ENCODE data around the gene PDE6G. TPM values are rescaled to one million over a fixed set of nuclear protein-coding genes. Genes with fewer than 3 reads are reported as not detected.
A peak's percentile ranks its signal among the peaks of the same experiment; 100 is the strongest.
"Not testable (repeated sequence)": the region's sequence is repeated elsewhere in the genome, so short reads cannot be mapped to it uniquely, and the experiment has no call there.

PDE6G gene
- total RNA-seq, 1 experiment from 2014 or later = 0.85 TPM

DNA sequence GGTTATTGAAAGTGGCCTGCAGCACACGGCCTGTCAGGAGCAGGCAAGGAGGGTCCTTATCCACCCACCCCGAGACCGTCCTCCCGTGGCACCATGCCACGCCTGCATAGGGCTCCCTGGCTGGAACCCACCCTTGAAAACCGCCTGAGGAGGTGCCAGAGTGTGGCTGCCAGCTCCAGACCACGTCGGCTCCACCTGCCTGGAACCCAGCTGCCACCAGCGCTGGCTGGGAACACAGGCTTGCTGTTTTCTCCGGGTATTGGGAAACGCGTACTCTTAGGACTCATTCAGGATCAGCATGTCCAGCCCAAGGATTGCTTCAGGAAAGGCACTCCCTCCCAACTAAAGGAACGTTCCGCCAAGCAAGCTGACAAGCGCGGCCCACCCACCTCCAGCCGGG lies 20.6 kb upstream of the PDE6G start:
- Histone ChIP-seq H3K36me3 (ENCODE audit: control insufficient read depth, insufficient read depth, low read length) (peaks cover 4% of the 10 kb centered on the region), H3K4me1 (ENCODE audit: control insufficient read depth, insufficient read depth, low read length) (peaks cover 10% of the 10 kb centered on the region), H3K4me3 (ENCODE audit: low read depth in 2 of 2, low read length in 2 of 2) (no peak overlapping the region), H3K27me3 (ENCODE audit: control insufficient read depth, insufficient read depth, low read length) (no peaks in the 10 kb centered on the region), H3K9me3 (ENCODE audit: control insufficient read depth, insufficient read depth, low read depth, low read length) (no peaks in the 10 kb centered on the region), H3K27ac (ENCODE audit: low read length) (no peak overlapping the region)
- ChIA-PET POLR2A (no interaction called here), CTCF (no interaction called here)
- intact Hi-C loops (cut with micrococcal nuclease; ENCODE audit: unreplicated experiment) = no loop called here
- DNase-seq (ENCODE audit: low read depth, low spot score) (no peak), ATAC-seq (peak; percentile 19; the same call in 1 of the 2 replicates)
- TF ChIP-seq TCF7L2 (IDR thresholded peaks at IDR 0.05; ENCODE audit: low read depth, low read length) (no peak), SIN3A (IDR thresholded peaks at IDR 0.05; ENCODE audit: borderline replicate concordance, insufficient read depth, low read depth, low read length) (no peak)
- in situ Hi-C loops (cut with HindIII; ENCODE audit: low pct_unique_long_range_greater_than_20kb, low sequenced_read_pairs) = no loop called here
- no TSS peak for BruUV-seq (replicated peaks)

DNA sequence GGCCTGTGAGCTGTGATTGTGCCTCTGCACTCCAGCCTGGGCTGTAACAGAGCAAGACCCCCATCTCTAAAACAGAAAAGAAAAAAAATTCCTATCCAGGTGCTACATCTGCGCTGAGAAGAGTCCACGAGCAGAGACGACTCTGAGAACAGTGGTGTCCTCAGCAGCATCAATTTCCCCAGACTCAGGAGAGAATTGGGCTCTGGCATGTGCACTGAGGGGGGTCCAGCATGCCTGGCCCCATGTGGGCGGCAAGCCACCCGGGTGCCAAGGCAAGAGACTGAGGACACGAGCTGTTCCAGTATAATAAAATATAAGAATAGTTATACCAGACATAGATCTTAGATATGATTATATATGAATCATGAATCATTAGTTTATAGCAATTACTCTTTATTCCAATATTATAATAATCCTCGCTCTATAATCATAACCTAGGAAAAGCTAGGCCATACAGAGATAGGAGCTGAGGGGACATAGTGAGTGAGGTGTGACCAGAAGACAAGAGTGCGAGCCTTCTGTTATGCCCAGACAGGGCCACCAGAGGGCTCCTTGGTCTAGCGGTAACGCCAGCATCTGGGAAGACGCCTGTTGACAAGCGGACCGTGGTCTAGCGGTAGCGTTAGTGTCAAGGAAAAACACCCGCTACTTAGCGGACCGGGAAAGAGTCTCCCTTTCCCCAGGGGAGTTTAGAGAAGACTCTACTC lies 19.3 kb upstream of the PDE6G start:
- intact Hi-C loops (cut with micrococcal nuclease; ENCODE audit: unreplicated experiment); H3K27me3 ChIP-seq (ENCODE audit: control insufficient read depth, insufficient read depth, low read length); in situ Hi-C loops (cut with HindIII; ENCODE audit: low pct_unique_long_range_greater_than_20kb, low sequenced_read_pairs); H3K36me3 ChIP-seq (ENCODE audit: control insufficient read depth, insufficient read depth, low read length); H3K4me1 ChIP-seq (ENCODE audit: control insufficient read depth, insufficient read depth, low read length); H3K9me3 ChIP-seq (ENCODE audit: control insufficient read depth, insufficient read depth, low read depth, low read length); H3K27ac ChIP-seq (ENCODE audit: low read length); DNase-seq (ENCODE audit: low read depth, low spot score); H3K4me3 ChIP-seq (ENCODE audit: low read depth in 2 of 2, low read length in 2 of 2); BruUV-seq (replicated peaks): not testable (repeated sequence)
- CTCF ChIA-PET = interaction anchor here (0.6 to 1.1 kb wide), 3 partner anchors 8 to 155 kb away, joined by 3 to 5 read pairs (median 3); partner anchors contain the start of genes ARL16 and HGS
- POLR2A ChIA-PET = interaction anchor here (1.2 kb wide), 1 partner anchor 20 kb away, joined by 3 read pairs; no protein-coding TSS in a partner anchor
- peak; percentile 14 for ATAC-seq

DNA sequence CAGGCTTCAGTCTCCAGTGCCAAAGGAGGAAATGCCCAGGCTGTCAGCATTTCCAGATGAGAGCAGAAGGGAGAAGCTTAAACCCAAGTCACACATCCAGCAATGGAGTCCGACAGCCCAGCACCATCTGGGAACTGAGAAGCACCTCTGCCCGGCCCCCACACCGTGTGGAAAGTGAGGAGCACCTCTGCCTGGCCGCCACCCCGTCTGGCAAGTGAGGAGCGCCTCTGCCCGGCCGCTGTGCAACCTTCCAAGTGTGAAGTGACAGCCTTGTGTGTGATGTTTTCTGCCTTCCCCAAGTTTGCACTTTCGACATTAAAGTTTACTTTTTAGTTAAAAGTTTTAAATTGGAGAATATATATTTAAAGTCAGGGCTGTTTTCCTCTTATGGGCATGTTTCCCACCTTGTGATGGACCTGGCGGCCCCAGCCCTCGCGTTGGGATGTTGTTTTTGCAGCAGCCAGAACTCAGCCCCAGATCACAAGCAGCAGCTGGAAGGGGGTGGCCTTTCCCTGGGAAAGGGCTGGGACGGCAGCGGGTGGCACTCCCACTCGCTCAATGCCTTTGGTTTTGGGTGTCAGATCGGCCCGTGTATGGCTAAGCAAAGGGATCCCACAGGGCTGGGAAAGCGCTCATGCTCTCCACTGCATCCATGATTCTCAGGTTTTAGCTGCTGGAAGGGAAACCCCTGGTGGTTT lies 17.4 kb upstream of the PDE6G start:
- ChIA-PET CTCF (no interaction called here), POLR2A (no interaction called here)
- Histone ChIP-seq H3K27ac (ENCODE audit: low read length) (no peak overlapping the region), H3K9me3 (ENCODE audit: control insufficient read depth, insufficient read depth, low read depth, low read length) (no peaks in the 10 kb centered on the region), H3K27me3 (ENCODE audit: control insufficient read depth, insufficient read depth, low read length) (no peaks in the 10 kb centered on the region), H3K4me1 (ENCODE audit: control insufficient read depth, insufficient read depth, low read length) (peaks cover 4% of the 10 kb centered on the region; the same call in 1 of the 2 replicates), H3K36me3 (ENCODE audit: control insufficient read depth, insufficient read depth, low read length) (peaks cover 4% of the 10 kb centered on the region), H3K4me3 (ENCODE audit: low read depth in 2 of 2, low read length in 2 of 2) (no peak overlapping the region)
- BruUV-seq (replicated peaks) = no TSS peak
- intact Hi-C loops (cut with micrococcal nuclease; ENCODE audit: unreplicated experiment) (no loop called here), in situ Hi-C loops (cut with HindIII; ENCODE audit: low pct_unique_long_range_greater_than_20kb, low sequenced_read_pairs) (no loop called here)
- ATAC-seq (no peak), DNase-seq (ENCODE audit: low read depth, low spot score) (no peak)
- TF ChIP-seq POLR2AphosphoS5 (IDR thresholded peaks at IDR 0.05; ENCODE audit: low read depth, low read length) = 0 out of 2 replicates have a peak, but pooled peaks have one; percentile 39
- TF ChIP-seq, protein P1, sequence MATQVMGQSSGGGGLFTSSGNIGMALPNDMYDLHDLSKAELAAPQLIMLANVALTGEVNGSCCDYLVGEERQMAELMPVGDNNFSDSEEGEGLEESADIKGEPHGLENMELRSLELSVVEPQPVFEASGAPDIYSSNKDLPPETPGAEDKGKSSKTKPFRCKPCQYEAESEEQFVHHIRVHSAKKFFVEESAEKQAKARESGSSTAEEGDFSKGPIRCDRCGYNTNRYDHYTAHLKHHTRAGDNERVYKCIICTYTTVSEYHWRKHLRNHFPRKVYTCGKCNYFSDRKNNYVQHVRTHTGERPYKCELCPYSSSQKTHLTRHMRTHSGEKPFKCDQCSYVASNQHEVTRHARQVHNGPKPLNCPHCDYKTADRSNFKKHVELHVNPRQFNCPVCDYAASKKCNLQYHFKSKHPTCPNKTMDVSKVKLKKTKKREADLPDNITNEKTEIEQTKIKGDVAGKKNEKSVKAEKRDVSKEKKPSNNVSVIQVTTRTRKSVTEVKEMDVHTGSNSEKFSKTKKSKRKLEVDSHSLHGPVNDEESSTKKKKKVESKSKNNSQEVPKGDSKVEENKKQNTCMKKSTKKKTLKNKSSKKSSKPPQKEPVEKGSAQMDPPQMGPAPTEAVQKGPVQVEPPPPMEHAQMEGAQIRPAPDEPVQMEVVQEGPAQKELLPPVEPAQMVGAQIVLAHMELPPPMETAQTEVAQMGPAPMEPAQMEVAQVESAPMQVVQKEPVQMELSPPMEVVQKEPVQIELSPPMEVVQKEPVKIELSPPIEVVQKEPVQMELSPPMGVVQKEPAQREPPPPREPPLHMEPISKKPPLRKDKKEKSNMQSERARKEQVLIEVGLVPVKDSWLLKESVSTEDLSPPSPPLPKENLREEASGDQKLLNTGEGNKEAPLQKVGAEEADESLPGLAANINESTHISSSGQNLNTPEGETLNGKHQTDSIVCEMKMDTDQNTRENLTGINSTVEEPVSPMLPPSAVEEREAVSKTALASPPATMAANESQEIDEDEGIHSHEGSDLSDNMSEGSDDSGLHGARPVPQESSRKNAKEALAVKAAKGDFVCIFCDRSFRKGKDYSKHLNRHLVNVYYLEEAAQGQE (IDR thresholded peaks at IDR 0.05; ENCODE audit: insufficient read depth in 1 of 2, low read depth in 2 of 2, low read length in 1 of 2) = no peak
